ENCODE results near the gene KCNK3.
"Not testable (repeated sequence)": the region's sequence is repeated elsewhere in the genome, so short reads cannot be mapped to it uniquely, and the experiment has no call there.

Gene KCNK3

DNA sequence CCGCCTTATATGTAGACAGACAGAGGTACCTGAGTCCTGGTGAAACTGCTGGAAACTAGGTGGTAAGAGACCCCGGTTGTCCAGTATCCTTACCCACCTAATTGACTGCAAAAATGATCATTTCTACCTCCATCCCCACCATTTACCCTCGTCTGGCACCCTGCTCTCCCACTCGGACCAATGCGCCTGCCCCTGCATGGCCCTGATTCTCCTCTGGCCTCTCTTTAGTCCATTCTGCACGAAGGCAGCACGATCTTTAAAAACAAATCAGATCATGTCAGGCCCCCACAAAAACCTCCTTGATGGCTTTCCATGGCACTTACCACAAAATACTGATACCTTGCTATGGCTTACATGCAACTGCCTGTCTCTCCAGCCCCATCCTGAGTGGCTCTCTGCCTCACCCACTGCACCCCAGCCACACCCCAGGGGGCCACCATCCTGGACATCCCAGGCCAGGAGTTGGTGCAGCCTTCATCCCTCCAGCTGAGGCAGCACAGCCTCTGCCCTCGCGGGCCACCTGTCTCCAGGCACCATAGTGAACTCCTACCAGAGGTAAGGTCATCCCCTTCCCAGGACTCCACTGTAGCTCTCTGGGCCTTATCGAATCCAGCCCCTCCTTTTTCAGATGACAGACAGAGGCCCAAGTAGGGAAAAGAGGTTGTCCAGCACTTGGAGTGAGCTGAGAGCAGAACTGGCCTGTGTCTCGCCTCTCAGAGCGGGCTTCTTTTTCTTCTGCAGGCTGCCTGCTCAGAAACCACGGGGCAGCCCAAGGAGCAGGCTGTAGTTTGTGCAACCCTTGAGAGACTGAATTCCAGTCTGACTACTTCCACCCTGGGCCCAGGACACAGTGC is 39.1 kb upstream of the KCNK3 start:
- DNase-seq (ENCODE audit: low spot score in 2 of 2), result no peak
- Histone ChIP-seq H3K27me3 (ENCODE audit: low read depth) (peaks cover 2% of the 10 kb centered on the region; the same call in 1 of the 2 replicates), H3K4me1 (no peaks in the 10 kb centered on the region), H3K36me3 (replicated peaks) (no peaks in the 10 kb centered on the region), H3K9me3 (no peaks in the 10 kb centered on the region), H3K4me3 (no peak overlapping the region)
- in situ Hi-C loops (cut with MboI; ENCODE audit: low sequenced_read_pairs), result no loop called here

GRCh38 chr2:26654061-26654340 is 38.5 kb upstream of the KCNK3 start:
- Histone ChIP-seq H3K9me3 (no peaks in the 10 kb centered on the region), H3K4me1 (no peaks in the 10 kb centered on the region), H3K4me3 (no peak overlapping the region), H3K27me3 (ENCODE audit: low read depth) (peaks cover 2% of the 10 kb centered on the region; the same call in 1 of the 2 replicates), H3K36me3 (replicated peaks) (no peaks in the 10 kb centered on the region)
- DNase-seq (ENCODE audit: low spot score in 2 of 2), result no peak
- in situ Hi-C loops (cut with MboI; ENCODE audit: low sequenced_read_pairs), result no loop called here

GRCh38 chr2:26655120-26655519 is 37.4 kb upstream of the KCNK3 start:
- H3K4me1 ChIP-seq; H3K27me3 ChIP-seq (ENCODE audit: low read depth); H3K4me3 ChIP-seq; H3K9me3 ChIP-seq; H3K36me3 ChIP-seq (replicated peaks); DNase-seq (ENCODE audit: low spot score in 2 of 2); in situ Hi-C loops (cut with MboI; ENCODE audit: low sequenced_read_pairs): not testable (repeated sequence)

- Histone ChIP-seq H3K4me1 (no peaks in the 10 kb centered on the region), H3K9me3 (no peaks in the 10 kb centered on the region), H3K27me3 (ENCODE audit: low read depth) (peaks cover 2% of the 10 kb centered on the region; the same call in 1 of the 2 replicates), H3K36me3 (replicated peaks) (no peaks in the 10 kb centered on the region), H3K4me3 (no peak overlapping the region)
- in situ Hi-C loops (cut with MboI; ENCODE audit: low sequenced_read_pairs), result no loop called here
- no peak for DNase-seq (ENCODE audit: low spot score in 2 of 2)
These were observed 36.8 kb upstream of the KCNK3 start for GRCh38 chr2:26655611-26656195.

DNA sequence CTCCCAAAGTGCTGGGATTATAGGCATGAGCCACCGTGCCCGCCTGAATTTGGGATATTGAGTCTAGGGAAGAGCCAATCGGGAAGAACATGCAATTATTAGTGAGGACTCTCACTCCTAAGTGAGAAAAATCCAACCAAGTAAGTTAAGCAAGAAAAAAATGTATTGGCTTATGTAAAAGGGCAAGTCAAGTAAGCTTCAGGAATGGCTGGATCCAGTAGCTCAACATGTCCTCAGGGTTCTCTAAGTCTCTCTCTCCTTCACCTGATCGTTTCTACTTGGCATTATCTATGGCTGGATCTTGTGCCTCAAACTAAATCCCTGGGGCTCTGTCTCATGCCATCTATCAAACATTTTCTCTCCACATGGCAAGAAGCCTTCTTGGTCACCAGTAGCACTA is 35.3 kb upstream of the KCNK3 start:
- Histone ChIP-seq H3K4me1 (no peaks in the 10 kb centered on the region), H3K27me3 (ENCODE audit: low read depth) (peaks cover 2% of the 10 kb centered on the region; the same call in 1 of the 2 replicates), H3K36me3 (replicated peaks) (no peaks in the 10 kb centered on the region), H3K9me3 (no peaks in the 10 kb centered on the region), H3K4me3 (no peak overlapping the region)
- DNase-seq (ENCODE audit: low spot score in 2 of 2), result no peak
- in situ Hi-C loops (cut with MboI; ENCODE audit: low sequenced_read_pairs), result no loop called here

DNA sequence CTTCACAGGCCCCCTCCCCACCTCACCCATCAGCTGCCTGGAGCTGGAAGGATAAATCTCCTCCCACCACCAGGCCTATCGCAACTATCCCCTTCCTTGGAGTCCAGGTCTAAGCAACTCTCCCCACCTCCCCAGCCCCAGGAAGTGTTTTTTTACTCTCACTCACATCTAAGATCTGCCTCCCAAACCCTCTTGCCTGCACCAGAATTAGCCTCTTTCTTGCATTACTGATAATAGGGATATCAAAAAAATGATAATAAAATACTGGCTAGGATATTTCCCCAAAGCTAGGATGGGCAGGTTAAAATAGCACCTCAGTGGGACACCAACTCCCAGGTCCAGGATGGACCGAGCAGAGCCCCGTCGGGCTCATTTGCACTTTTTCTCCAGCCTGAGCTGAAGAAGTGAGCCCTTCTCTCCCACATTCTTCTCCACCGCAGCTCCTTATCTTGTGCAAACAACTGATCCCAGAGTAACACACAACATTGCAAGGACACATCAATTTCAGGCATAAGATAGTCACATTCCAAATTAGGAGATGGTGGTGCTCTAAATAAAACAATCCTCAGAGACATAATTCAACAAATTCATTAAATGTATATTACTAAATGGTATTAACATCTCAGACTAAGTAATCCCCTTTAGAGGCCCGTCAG is 33.7 kb upstream of the KCNK3 start:
- Histone ChIP-seq H3K4me1 (no peaks in the 10 kb centered on the region), H3K9me3 (no peaks in the 10 kb centered on the region), H3K27me3 (ENCODE audit: low read depth) (peaks cover 2% of the 10 kb centered on the region; the same call in 1 of the 2 replicates), H3K4me3 (no peak overlapping the region), H3K36me3 (replicated peaks) (no peaks in the 10 kb centered on the region)
- DNase-seq (ENCODE audit: low spot score in 2 of 2), result no peak
- in situ Hi-C loops (cut with MboI; ENCODE audit: low sequenced_read_pairs), result no loop called here

- Histone ChIP-seq H3K36me3 (replicated peaks) (no peaks in the 10 kb centered on the region), H3K27me3 (ENCODE audit: low read depth) (peaks cover 2% of the 10 kb centered on the region; the same call in 1 of the 2 replicates), H3K9me3 (no peaks in the 10 kb centered on the region), H3K4me3 (no peak overlapping the region), H3K4me1 (no peaks in the 10 kb centered on the region)
- no peak for DNase-seq (ENCODE audit: low spot score in 2 of 2)
- in situ Hi-C loops (cut with MboI; ENCODE audit: low sequenced_read_pairs), result no loop called here
These were observed 32.1 kb upstream of the KCNK3 start for GRCh38 chr2:26660363-26660962.

DNA sequence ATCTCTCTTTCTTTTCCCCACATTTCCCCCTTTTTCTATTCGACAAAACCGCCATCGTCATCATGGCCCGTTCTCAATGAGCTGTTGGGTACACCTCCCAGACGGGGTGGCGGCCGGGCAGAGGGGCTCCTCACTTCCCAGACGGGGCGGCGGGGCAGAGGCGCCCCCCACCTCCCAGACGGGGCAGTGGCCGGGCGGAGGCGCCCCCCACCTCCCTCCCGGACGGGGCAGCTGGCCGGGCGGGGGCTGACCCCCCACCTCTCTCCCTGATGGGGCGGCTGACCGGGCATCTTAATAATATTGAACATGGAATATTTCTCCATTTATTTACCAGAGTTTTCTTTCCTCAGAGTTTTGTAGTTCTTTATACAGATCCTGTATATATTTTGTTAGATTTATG is 27.2 kb upstream of the KCNK3 start:
- H3K9me3 ChIP-seq; H3K36me3 ChIP-seq (replicated peaks); DNase-seq (ENCODE audit: low spot score in 2 of 2); H3K27me3 ChIP-seq (ENCODE audit: low read depth); in situ Hi-C loops (cut with MboI; ENCODE audit: low sequenced_read_pairs); H3K4me3 ChIP-seq; H3K4me1 ChIP-seq: not testable (repeated sequence)

- no peaks in the 10 kb centered on the region for H3K4me1 ChIP-seq
- no peak overlapping the region for H3K4me3 ChIP-seq
- H3K9me3 ChIP-seq, result no peaks in the 10 kb centered on the region
- peaks cover 14% of the 10 kb centered on the region for H3K27me3 ChIP-seq (ENCODE audit: low read depth)
- DNase-seq (ENCODE audit: low spot score in 2 of 2), result no peak
- H3K36me3 ChIP-seq (replicated peaks), result no peaks in the 10 kb centered on the region
- in situ Hi-C loops (cut with MboI; ENCODE audit: low sequenced_read_pairs), result no loop called here
These were observed 25.9 kb upstream of the KCNK3 start for GRCh38 chr2:26666671-26667070.

- H3K27me3 ChIP-seq (ENCODE audit: low read depth), result peaks cover 23% of the 10 kb centered on the region
- no peaks in the 10 kb centered on the region for H3K36me3 ChIP-seq (replicated peaks)
- H3K4me3 ChIP-seq, result no peak overlapping the region
- no peaks in the 10 kb centered on the region for H3K4me1 ChIP-seq
- no peaks in the 10 kb centered on the region for H3K9me3 ChIP-seq
- DNase-seq (ENCODE audit: low spot score in 2 of 2), result no peak
- in situ Hi-C loops (cut with MboI; ENCODE audit: low sequenced_read_pairs), result no loop called here
These were observed 24.5 kb upstream of the KCNK3 start for GRCh38 chr2:26668041-26668440.

GRCh38 chr2:26668856-26669750 is 23.4 kb upstream of the KCNK3 start:
- no peaks in the 10 kb centered on the region for H3K9me3 ChIP-seq

GRCh38 chr2:26670171-26670570 is 22.4 kb upstream of the KCNK3 start:
- Histone ChIP-seq H3K4me3 (no peak overlapping the region), H3K27me3 (ENCODE audit: low read depth) (peaks cover 21% of the 10 kb centered on the region), H3K36me3 (replicated peaks) (no peaks in the 10 kb centered on the region), H3K9me3 (no peaks in the 10 kb centered on the region), H3K4me1 (no peaks in the 10 kb centered on the region)
- no peak for DNase-seq (ENCODE audit: low spot score in 2 of 2)
- in situ Hi-C loops (cut with MboI; ENCODE audit: low sequenced_read_pairs), result no loop called here

More at GRCh38 chr2:26668856-26669750, 23.4 kb upstream of the KCNK3 start:
- no peaks in the 10 kb centered on the region for H3K4me1 ChIP-seq
- H3K36me3 ChIP-seq (replicated peaks), result no peaks in the 10 kb centered on the region
- no peak for DNase-seq (ENCODE audit: low spot score in 2 of 2)
- in situ Hi-C loops (cut with MboI; ENCODE audit: low sequenced_read_pairs), result no loop called here
- peaks cover 23% of the 10 kb centered on the region for H3K27me3 ChIP-seq (ENCODE audit: low read depth)
- no peak overlapping the region for H3K4me3 ChIP-seq

DNA sequence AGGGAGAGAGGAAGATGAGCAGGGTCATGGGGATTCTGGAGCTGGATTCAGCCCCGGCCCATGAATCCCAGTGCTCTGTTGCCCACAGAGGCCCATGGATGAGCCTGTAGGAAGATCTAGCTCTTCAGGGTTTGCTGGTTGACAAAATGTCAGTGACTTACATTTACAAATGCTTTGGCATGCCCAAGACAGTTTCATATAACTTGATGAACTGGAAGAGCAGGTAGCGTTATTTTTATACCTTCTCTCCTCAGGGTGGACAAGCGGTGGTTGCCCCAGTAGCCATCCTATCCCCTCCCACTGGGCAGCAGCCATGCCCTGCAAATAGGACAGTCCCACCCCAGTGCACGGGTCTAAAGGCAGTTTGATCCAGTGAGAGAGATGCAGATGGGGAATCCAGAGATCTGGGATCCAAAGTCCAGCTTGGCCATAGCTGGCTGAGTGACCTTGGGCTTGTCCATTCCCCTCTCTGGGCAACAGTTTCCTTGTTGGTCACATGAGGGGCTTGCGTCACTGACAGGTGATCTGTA is 21.5 kb upstream of the KCNK3 start:
- Histone ChIP-seq H3K9me3 (no peaks in the 10 kb centered on the region), H3K36me3 (replicated peaks) (no peaks in the 10 kb centered on the region), H3K4me1 (no peaks in the 10 kb centered on the region), H3K27me3 (ENCODE audit: low read depth) (peaks cover 21% of the 10 kb centered on the region), H3K4me3 (no peak overlapping the region)
- DNase-seq (ENCODE audit: low spot score in 2 of 2), result no peak
- in situ Hi-C loops (cut with MboI; ENCODE audit: low sequenced_read_pairs), result no loop called here
